ENCODE results near the gene LYPLAL1. TPM values are rescaled to one million over a fixed set of nuclear protein-coding genes. Genes with fewer than 3 reads are reported as not detected.

LYPLAL1 gene
- total RNA-seq, 2 donors from 2014 or later: 27.6 to 35.7 TPM

- Mint-ChIP-seq H3K4me1 (peaks cover 21% of the 10 kb centered on the region), H3K4me3 (no peak overlapping the region), H3K9me3 (no peaks in the 10 kb centered on the region), H3K27ac (no peak overlapping the region), H3K27me3 (ENCODE audit: insufficient read depth) (no peaks in the 10 kb centered on the region), H3K36me3 (ENCODE audit: low read depth) (no peaks in the 10 kb centered on the region)
- Histone ChIP-seq H3K36me3 (ENCODE audit: control insufficient read depth, insufficient read depth, low read length) (no peaks in the 10 kb centered on the region), H3K9me3 (ENCODE audit: control insufficient read depth, low read length) (no peaks in the 10 kb centered on the region), H3K4me1 (ENCODE audit: control insufficient read depth, insufficient read depth, low read length) (peaks cover 3% of the 10 kb centered on the region), H3K27me3 (ENCODE audit: control insufficient read depth, insufficient read depth, low read length, poor library complexity, severe bottlenecking) (no peaks in the 10 kb centered on the region), H3K27ac (ENCODE audit: low read depth, low read length) (no peak overlapping the region), H3K9ac (ENCODE audit: extremely low read depth, low read length, poor library complexity, severe bottlenecking) (no peak overlapping the region), H3K4me3 (ENCODE audit: low read length) (no peak overlapping the region)
- DNase-seq: no peak
- TF ChIP-seq CTCF (conservative IDR thresholded peaks at IDR 0.05): no peak
- 94% methylated on average over 2 of the region's 2 CpGs for WGBS, 2 experiments (ENCODE audit: insufficient coverage in 1 of 2, insufficient read length in 1 of 2)
Measured at GRCh38 chr1:219172821-219173220, 857 bp upstream of the LYPLAL1 start.

- Histone ChIP-seq H3K9ac (ENCODE audit: extremely low read depth, low read length, poor library complexity, severe bottlenecking) (no peak overlapping the region), H3K4me3 (ENCODE audit: low read length) (peak overlapping the region; percentile 83), H3K27ac (ENCODE audit: low read depth, low read length) (no peak overlapping the region), H3K36me3 (ENCODE audit: control insufficient read depth, insufficient read depth, low read length) (no peaks in the 10 kb centered on the region), H3K27me3 (ENCODE audit: control insufficient read depth, insufficient read depth, low read length, poor library complexity, severe bottlenecking) (no peaks in the 10 kb centered on the region), H3K9me3 (ENCODE audit: control insufficient read depth, low read length) (no peaks in the 10 kb centered on the region), H3K4me1 (ENCODE audit: control insufficient read depth, insufficient read depth, low read length) (peaks cover 3% of the 10 kb centered on the region)
- Mint-ChIP-seq H3K27ac (no peak overlapping the region), H3K27me3 (ENCODE audit: insufficient read depth) (no peaks in the 10 kb centered on the region), H3K36me3 (ENCODE audit: low read depth) (no peaks in the 10 kb centered on the region), H3K4me3 (peak overlapping the region; percentile 85), H3K9me3 (no peaks in the 10 kb centered on the region), H3K4me1 (peaks cover 21% of the 10 kb centered on the region)
- no peak for TF ChIP-seq CTCF (conservative IDR thresholded peaks at IDR 0.05)
- 52 to 83% methylated on average over 1 to 5 of the region's 6 CpGs for WGBS, 2 experiments (ENCODE audit: insufficient coverage in 1 of 2, insufficient read length in 1 of 2)
- no peak for DNase-seq
Measured at GRCh38 chr1:219173434-219173757, 282 bp upstream of the LYPLAL1 start.

GRCh38 chr1:219174460-219175211 lies 958 bp downstream of the LYPLAL1 start:
- Histone ChIP-seq H3K9me3 (ENCODE audit: control insufficient read depth, low read length) (no peaks in the 10 kb centered on the region), H3K27me3 (ENCODE audit: control insufficient read depth, insufficient read depth, low read length, poor library complexity, severe bottlenecking) (no peaks in the 10 kb centered on the region), H3K27ac (ENCODE audit: low read depth, low read length) (no peak overlapping the region), H3K4me3 (ENCODE audit: low read length) (peak overlapping the region; percentile 83), H3K9ac (ENCODE audit: extremely low read depth, low read length, poor library complexity, severe bottlenecking) (peak overlapping the region; percentile 33), H3K36me3 (ENCODE audit: control insufficient read depth, insufficient read depth, low read length) (no peaks in the 10 kb centered on the region), H3K4me1 (ENCODE audit: control insufficient read depth, insufficient read depth, low read length) (peaks cover 3% of the 10 kb centered on the region)
- H3K36me3 Mint-ChIP-seq (ENCODE audit: low read depth): no peaks in the 10 kb centered on the region
- H3K27me3 Mint-ChIP-seq (ENCODE audit: insufficient read depth): no peaks in the 10 kb centered on the region
- peak; percentile 73 for DNase-seq
- H3K27ac Mint-ChIP-seq: peak overlapping the region; percentile 96
- H3K4me1 Mint-ChIP-seq: peaks cover 21% of the 10 kb centered on the region
- no peaks in the 10 kb centered on the region for H3K9me3 Mint-ChIP-seq
- no peak for TF ChIP-seq CTCF (conservative IDR thresholded peaks at IDR 0.05)
- peak overlapping the region; percentile 85 for H3K4me3 Mint-ChIP-seq
- WGBS, 2 experiments (ENCODE audit: insufficient coverage in 1 of 2, insufficient read length in 1 of 2): 32 to 33% methylated on average over 5 to 11 of the region's 11 CpGs
